Medulla oblongata (tissue), 1 donor: ENCODE results near the gene APOL1.
A peak's percentile ranks its signal among the peaks of the same experiment; 100 is the strongest.
"Not testable (repeated sequence)": the region's sequence is repeated elsewhere in the genome, so short reads cannot be mapped to it uniquely, and the experiment has no call there.

Source experiments
- DNase-seq: peaks from one replicate; pipeline ENCODE4 v3.0.0-alpha.2; 2015; ENCODE audit errors: extremely low spot score

The APOL1 gene

GRCh38 chr22:36244522-36245391 lies 8.2 kb upstream of the APOL1 start:
- no peak for DNase-seq

DNA sequence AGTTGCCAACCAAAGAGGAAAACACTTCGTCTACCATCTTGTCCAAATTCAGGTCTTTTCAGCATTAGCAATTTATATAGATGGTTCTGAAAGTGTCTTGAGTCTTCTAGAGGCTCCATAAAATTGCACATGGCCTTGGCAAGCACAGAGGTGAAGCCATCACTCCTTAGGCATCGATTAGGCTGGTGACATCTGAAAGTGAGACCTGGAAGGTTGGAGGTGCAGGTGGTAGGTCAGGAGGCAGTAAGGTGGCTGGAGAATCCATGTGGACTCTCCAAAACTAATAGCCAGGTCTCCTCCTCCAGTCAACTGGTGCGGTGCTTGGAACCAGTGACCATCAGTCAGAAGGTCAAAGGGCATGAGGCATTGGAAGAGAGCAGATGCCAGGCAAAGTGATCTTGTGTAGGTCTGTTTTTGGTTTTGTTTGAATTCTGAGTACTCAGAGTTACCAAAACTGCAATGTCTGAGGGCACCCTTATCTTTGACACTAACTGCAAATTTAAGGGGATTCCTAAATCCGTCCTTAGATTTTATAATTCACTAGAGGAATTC lies 7.1 kb upstream of the APOL1 start:
- no peak for DNase-seq

- no peak for DNase-seq
Measured at GRCh38 chr22:36246718-36247117, 6.2 kb upstream of the APOL1 start.

DNA sequence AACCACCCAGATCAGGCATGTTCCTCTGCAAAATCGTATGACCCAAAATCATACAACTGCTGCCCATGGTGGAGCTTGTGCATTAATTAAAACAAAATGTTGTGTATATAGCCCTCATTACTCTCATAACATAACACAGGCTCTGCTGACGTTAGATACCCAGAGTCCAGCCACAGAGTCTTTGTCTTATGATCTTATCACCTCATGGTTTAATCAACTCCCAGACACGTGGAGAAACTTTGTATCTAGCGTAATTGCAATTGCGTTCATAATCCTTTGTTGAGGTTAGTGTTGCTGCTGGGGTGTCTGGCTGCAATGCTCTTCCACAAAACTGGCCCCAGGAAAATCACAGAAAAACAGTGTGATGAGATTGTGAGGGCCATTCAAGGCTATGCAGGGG lies 5.0 kb upstream of the APOL1 start:
- no peak for DNase-seq

DNA sequence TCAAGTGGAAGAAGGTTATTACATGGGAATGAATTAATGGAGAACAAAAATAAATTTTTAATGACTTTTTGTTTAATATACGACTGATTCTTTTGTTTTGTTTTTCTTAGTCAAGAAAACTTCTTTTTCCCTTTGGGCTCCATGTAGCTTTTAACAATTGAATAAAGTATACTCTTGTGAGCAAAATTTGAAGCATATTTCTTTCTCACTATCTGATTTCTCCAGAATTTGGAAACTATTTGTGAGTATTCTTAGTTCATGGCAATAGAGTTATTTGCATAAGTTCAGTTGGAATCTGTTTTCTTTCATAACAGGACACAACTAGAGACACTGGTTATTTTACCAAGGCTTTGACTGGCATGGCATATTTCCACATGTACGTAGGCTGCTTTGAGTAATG lies 3.8 kb upstream of the APOL1 start:
- DNase-seq: no peak

- DNase-seq: peak; percentile 71
Measured at GRCh38 chr22:36250292-36250960, 2.5 kb upstream of the APOL1 start.

DNA sequence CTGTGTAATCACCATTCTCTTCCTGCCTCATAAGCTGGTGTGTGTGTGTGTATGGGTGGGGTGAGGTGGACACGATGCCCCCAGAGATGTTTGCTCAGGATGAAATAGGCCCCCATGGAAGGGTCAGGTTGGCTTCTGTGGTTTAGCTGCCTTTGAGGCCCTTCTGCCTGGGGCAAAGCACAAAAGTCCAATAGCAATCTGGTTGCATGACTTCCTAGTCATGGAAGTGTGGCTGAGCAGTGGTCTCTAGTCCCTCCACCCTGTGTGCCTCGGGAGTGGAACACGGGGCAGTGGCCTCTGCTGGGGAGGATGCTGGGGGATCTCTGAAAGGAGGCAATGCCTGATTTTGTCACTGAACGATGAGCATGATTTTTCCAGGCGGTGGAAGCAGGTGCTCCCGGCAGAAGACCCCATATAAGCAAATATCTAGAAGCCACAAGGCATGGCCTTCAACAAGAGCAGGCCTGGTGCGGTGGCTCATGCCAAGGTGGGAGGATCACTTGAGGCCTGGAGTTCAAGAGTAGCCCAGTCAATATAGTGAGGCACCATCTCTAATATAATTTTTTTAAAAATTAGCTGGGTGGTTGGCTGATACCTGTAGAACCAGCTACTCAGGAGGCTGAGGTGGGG lies 839 bp upstream of the APOL1 start:
- not testable (repeated sequence) for DNase-seq

DNA sequence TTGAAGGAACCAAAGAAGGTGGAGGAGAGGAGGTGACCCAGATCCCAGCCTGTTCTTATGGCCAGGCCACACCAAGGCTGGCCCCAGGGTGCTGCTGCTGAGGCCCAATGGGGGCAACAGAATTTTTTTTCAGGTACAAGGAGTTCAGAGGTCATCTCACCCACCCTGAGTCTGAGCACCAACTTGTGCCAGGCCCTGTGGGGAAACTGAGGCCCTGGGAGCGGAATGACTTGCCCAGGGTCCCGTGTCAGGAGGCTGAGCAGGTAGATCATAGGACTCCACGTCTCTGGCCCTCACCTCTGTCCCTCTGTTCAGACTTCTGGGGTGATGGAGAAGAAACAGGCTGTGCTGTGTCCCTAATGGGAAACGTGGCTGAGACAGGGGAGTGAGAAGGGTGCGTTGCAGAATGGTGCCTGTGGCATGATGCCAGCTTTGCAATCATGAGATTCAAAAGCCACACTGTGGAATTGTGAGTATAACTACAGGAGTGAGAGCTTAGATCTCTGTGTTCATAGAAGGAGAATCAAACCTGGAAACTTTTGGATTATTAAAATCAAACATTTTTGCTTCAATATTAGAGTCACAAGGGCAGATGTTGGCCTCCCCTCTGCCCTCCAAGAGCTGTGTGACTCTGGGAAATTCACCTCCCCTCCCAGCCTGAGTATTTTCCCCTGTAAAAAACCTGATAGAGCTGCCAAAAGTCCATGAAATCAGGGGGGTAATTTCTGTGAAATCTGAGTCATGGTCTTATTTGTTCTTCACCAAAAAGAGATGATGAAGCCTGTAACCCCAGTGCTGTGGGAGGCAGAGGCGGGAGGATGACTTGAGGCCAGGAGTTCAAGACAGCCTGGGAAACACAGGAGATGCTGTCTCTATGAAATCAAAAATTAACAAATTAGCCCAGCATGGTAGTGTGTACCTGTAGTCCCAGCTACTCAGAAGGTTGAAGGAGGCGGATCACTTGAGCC lies 874 bp downstream of the APOL1 start:
- no peak for DNase-seq

DNA sequence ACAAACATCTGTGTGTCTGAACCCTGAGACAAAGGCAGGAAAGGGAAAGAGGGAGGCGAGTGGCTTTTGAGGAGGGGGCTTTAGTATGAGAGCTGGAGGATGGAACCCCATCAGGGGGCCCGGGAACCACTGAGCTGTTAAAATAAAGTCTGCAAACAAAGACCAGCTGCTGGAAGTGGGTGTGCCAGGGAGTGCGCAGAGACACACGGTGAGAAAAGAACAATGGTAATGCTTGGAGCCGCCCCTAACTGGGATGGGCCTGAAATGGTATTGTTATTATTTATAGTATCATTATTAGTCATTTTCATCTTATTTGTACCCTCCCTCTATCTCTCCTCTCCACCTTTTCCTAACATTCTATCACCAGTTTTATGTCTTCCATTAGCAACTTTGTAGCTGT lies 2.6 kb downstream of the APOL1 start:
- DNase-seq: not testable (repeated sequence)

DNA sequence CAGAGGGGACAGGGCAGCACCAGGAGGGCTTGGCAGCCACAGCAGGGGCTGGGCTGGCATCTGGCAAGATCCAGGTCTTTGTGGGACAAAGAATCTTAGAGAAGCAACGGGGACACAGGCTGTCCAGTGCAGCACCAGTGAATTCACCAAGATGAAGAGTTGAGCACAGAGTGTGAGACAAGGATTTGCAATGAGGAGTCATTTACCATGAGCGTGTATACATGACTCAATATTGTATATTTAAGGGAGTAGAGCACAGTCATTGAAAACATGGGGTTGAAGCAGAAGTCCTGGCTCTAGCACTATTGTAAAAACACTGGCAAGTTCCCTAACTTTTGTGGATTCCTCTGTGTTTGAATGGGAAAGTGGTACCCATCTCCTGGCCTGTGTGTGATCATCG lies 3.5 kb downstream of the APOL1 start:
- no peak for DNase-seq

DNA sequence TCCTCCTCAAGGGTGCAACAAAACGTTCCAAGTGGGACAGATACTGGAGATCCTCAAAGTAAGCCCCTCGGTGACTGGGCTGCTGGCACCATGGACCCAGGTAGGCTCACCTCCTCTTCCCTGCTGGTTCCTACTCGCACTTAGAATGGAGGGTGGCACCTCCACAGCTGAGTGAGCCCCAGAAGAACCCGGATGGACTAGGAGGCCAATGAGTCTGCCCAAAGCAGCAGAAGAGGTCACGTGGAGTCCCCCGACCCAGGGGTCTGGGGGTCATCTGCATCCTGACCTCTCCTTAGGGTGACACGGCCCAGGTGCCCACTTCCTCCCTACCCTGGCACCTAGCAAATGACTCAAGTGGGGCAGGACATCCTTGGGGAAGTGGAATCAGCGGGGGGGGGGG lies 4.4 kb downstream of the APOL1 start:
- no peak for DNase-seq

- DNase-seq: no peak
Measured at GRCh38 chr22:36257948-36258670, 5.2 kb downstream of the APOL1 start.

- no peak for DNase-seq
Measured at GRCh38 chr22:36258701-36259614, 6.0 kb downstream of the APOL1 start.

- DNase-seq: no peak
Measured at GRCh38 chr22:36259615-36260300, 6.8 kb downstream of the APOL1 start.

- not testable (repeated sequence) for DNase-seq
Measured at GRCh38 chr22:36261675-36262074, 8.7 kb downstream of the APOL1 start.

DNA sequence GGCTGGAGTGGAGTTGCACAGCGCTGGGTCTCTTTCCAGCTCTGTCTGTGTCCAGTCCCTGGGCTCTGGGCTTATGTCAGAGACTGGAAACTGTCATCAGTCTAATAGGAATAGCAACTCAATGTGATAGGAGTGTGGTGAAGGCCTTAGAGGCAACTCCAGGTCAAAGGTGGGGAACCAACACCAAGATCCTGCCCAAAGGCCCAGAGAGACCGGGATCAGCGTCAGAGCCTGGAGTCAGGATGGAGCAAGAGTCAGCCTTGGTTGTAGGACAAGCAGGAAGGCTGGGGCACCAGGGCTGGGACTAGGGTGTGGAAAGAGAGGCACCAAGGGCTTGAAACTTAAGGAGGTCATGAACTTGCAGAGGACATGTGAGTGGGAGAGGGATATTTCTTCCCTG lies 9.4 kb downstream of the APOL1 start:
- DNase-seq: not testable (repeated sequence)

DNA sequence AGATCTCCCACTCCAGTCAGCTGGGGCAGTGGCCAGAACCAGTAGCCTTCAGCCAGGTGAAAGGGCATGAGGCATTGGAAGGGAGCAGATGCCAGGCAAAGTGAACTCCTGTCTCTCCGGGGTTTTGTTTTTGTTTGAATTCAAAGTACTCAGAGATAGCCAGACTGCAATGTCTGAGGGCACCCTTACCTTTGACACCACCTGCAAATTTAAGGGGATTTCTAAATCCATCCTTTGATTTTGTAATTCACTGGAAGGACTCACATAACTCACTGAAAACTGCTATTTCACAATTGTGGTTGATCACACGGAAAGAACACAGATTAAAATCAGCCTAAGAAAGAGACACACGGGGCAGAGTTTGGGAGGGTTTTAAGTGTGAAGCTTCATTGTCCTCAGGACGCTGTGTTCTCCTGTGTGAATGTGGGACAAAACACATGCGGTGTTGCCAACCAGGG lies 10.3 kb downstream of the APOL1 start:
- not testable (repeated sequence) for DNase-seq

DNA sequence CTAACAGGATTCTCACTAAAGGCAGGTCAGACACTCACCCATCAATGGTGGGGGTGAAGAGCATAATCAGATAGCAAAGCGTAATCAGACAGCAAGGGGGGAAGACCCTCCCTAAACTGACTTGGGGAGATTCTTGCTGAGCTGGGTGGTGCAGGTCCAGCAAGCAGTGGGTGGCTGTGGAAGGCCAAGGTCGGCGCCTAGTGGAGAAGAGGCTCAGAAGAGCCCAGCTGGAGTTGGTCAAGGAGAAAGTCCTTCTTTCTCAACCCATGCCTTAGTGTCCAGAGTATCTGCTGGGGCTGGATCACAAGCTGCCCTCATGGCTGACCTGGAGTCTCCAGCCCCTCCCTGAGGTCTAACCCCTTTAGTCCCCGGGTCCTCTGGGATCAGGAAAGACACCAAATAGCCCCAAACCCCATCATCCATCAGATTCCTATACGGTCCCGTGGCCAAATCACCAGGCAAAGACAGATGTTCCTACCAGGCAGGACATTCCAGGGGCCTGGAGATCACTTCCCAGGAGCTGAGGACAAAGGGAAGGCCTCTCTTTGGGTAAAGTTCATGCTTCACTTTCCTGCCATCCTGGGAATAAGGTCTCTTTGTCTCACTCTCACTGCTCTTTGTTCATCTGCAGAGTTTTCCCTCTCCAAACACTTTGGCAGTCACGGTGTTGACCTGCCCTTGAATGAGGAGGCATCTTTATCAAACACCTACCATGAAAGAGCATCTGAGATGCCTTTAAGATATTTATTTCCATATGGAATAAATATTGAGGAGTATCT lies 11.1 kb downstream of the APOL1 start:
- DNase-seq: not testable (repeated sequence)
